Activated T-helper 17 cell treated with anti-CD3 and anti-CD28 coated beads, Interleukin-2, amount 50 U/mL, for 72 hours (primary cell): ENCODE measurements around the gene SIRPD. TPM values are rescaled to one million over a fixed set of nuclear protein-coding genes. Genes with fewer than 3 reads are reported as not detected.

ENCODE experiments used
- ATAC-seq: fragments of 150-1000 bp; cut with Tn5 transposase; replicated peaks from 2 replicates; pipeline ENCODE4 v1.10.0; 2021; ENCODE audit warnings: mild to moderate bottlenecking, moderate library complexity
- H3K27ac Mint-ChIP-seq: one replicate; pipeline ENCODE4 v1.8.0; 2022; ENCODE audit warnings: mixed read lengths
- H3K27me3 Mint-ChIP-seq: one replicate; pipeline ENCODE4 v1.8.0; 2022; ENCODE audit warnings: mixed read lengths
- H3K36me3 Mint-ChIP-seq: one replicate; pipeline ENCODE4 v1.8.0; 2022; ENCODE audit warnings: low read depth, mild to moderate bottlenecking, mixed read lengths
- H3K4me1 Mint-ChIP-seq: one replicate; pipeline ENCODE4 v1.8.0; 2022; ENCODE audit warnings: mixed read lengths
- H3K4me3 Mint-ChIP-seq: one replicate; pipeline ENCODE4 v1.8.0; 2022; ENCODE audit warnings: mild to moderate bottlenecking, mixed read lengths
- H3K9me3 Mint-ChIP-seq: one replicate; pipeline ENCODE4 v1.8.0; 2022; ENCODE audit warnings: mixed read lengths
- total RNA-seq, 2 donors: library from RNA; stranded (reverse); gene quantifications; one replicate each; pipeline ENCODE4 v1.2.3, GENCODE V29; 2022

The SIRPD gene
- total RNA-seq, 2 donors from 2014 or later: not detected

- H3K36me3 Mint-ChIP-seq: no peaks in the 10 kb centered on the region
- no peak overlapping the region for H3K4me3 Mint-ChIP-seq
- no peak for ATAC-seq
- peaks cover 4% of the 10 kb centered on the region for H3K4me1 Mint-ChIP-seq
- H3K27ac Mint-ChIP-seq: no peak overlapping the region
- H3K9me3 Mint-ChIP-seq: peaks cover 6% of the 10 kb centered on the region
- no peaks in the 10 kb centered on the region for H3K27me3 Mint-ChIP-seq
Measured at GRCh38 chr20:1566701-1567100, 9.2 kb upstream of the SIRPD start.

GRCh38 chr20:1565461-1565860, 8.0 kb upstream of the SIRPD start:
- Mint-ChIP-seq H3K9me3 (peaks cover 6% of the 10 kb centered on the region), H3K4me3 (no peak overlapping the region), H3K4me1 (peaks cover 4% of the 10 kb centered on the region), H3K27me3 (no peaks in the 10 kb centered on the region), H3K27ac (no peak overlapping the region), H3K36me3 (no peaks in the 10 kb centered on the region)
- no peak for ATAC-seq

- no peak for ATAC-seq
- Mint-ChIP-seq H3K4me3 (no peak overlapping the region), H3K9me3 (peaks cover 6% of the 10 kb centered on the region), H3K36me3 (no peaks in the 10 kb centered on the region), H3K4me1 (peaks cover 4% of the 10 kb centered on the region), H3K27ac (no peak overlapping the region), H3K27me3 (no peaks in the 10 kb centered on the region)
Measured at GRCh38 chr20:1563598-1563997, 6.1 kb upstream of the SIRPD start.

GRCh38 chr20:1562622-1563021, 5.1 kb upstream of the SIRPD start:
- peaks cover 6% of the 10 kb centered on the region for H3K9me3 Mint-ChIP-seq
- H3K4me1 Mint-ChIP-seq: peaks cover 4% of the 10 kb centered on the region
- H3K27me3 Mint-ChIP-seq: no peaks in the 10 kb centered on the region
- no peak overlapping the region for H3K27ac Mint-ChIP-seq
- H3K4me3 Mint-ChIP-seq: no peak overlapping the region
- H3K36me3 Mint-ChIP-seq: no peaks in the 10 kb centered on the region
- ATAC-seq: no peak

GRCh38 chr20:1561350-1561749, 3.8 kb upstream of the SIRPD start:
- no peaks in the 10 kb centered on the region for H3K36me3 Mint-ChIP-seq
- no peaks in the 10 kb centered on the region for H3K27me3 Mint-ChIP-seq
- H3K9me3 Mint-ChIP-seq: peaks cover 6% of the 10 kb centered on the region
- no peak overlapping the region for H3K27ac Mint-ChIP-seq
- H3K4me1 Mint-ChIP-seq: peaks cover 6% of the 10 kb centered on the region
- H3K4me3 Mint-ChIP-seq: no peak overlapping the region
- no peak for ATAC-seq

GRCh38 chr20:1555952-1556351, 1.6 kb downstream of the SIRPD start:
- Mint-ChIP-seq H3K4me3 (no peak overlapping the region), H3K4me1 (peaks cover 5% of the 10 kb centered on the region), H3K9me3 (no peaks in the 10 kb centered on the region), H3K36me3 (no peaks in the 10 kb centered on the region), H3K27ac (no peak overlapping the region), H3K27me3 (no peaks in the 10 kb centered on the region)
- peak; percentile 59 for ATAC-seq

DNA sequence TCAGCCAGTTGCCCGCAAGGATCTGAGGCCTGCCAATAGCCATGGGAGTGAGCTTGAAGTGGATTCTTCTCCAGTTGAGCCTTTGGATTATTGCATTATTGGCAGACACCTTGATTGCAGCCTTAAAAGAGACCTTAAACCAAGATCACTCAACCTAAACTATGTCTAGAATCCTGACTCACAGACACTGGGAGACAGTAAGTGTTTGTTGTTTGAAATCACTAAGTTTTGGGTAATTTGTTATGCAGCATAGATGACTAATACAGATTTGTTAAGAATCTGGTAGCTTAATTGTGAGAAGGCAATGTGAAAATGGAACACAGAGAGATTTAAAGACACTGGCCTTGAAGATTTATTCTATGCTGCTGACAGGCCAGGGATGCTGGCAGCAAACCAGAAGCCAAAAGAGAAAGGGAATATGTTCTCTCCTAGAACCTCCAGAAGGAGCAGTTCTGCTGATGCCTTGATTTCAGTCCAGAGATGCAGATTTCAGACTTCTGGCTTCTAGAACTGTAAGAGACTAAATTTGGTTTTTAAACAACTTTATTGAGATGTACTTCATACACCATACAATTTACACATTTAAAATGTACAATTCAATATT, 17.6 kb downstream of the SIRPD start:
- Mint-ChIP-seq H3K27ac (no peak overlapping the region), H3K9me3 (peaks cover 4% of the 10 kb centered on the region), H3K4me3 (no peak overlapping the region), H3K36me3 (no peaks in the 10 kb centered on the region), H3K4me1 (peaks cover 6% of the 10 kb centered on the region), H3K27me3 (no peaks in the 10 kb centered on the region)
- ATAC-seq: no peak

GRCh38 chr20:1538655-1539054, 18.9 kb downstream of the SIRPD start:
- H3K36me3 Mint-ChIP-seq: no peaks in the 10 kb centered on the region
- no peak overlapping the region for H3K27ac Mint-ChIP-seq
- no peaks in the 10 kb centered on the region for H3K27me3 Mint-ChIP-seq
- H3K4me1 Mint-ChIP-seq: peaks cover 6% of the 10 kb centered on the region
- no peak overlapping the region for H3K4me3 Mint-ChIP-seq
- H3K9me3 Mint-ChIP-seq: peaks cover 4% of the 10 kb centered on the region
- no peak for ATAC-seq

DNA sequence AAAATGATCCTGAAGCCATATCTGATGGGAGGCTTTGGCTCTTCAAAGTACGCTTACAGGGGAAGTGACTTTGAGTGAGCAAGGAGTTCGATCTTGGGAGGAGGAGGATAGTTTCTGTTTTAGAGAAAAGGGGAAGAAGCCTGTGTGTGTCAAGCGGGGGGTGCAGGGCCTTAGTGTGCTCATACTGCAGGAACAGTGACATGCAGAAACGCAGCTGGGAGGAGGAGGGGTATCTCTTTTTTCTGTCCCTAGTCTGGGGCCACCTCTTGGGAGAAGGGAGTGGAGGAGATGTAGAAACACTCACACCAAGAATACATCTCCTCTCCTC, 19.8 kb downstream of the SIRPD start:
- no peaks in the 10 kb centered on the region for H3K27me3 Mint-ChIP-seq

GRCh38 chr20:1536893-1537730, 20.4 kb downstream of the SIRPD start:
- Mint-ChIP-seq H3K4me1 (peaks cover 6% of the 10 kb centered on the region), H3K36me3 (no peaks in the 10 kb centered on the region), H3K4me3 (no peak overlapping the region), H3K9me3 (peaks cover 4% of the 10 kb centered on the region), H3K27ac (peak overlapping the region; percentile 22), H3K27me3 (no peaks in the 10 kb centered on the region)
- ATAC-seq: no peak

More for the DNA sequence above, 19.8 kb downstream of the SIRPD start:
- peaks cover 6% of the 10 kb centered on the region for H3K4me1 Mint-ChIP-seq
- H3K36me3 Mint-ChIP-seq: no peaks in the 10 kb centered on the region
- no peak for ATAC-seq
- no peak overlapping the region for H3K4me3 Mint-ChIP-seq
- peak overlapping the region; percentile 22 for H3K27ac Mint-ChIP-seq
- H3K9me3 Mint-ChIP-seq: peaks cover 4% of the 10 kb centered on the region

- Mint-ChIP-seq H3K4me1 (peaks cover 6% of the 10 kb centered on the region), H3K9me3 (no peaks in the 10 kb centered on the region), H3K4me3 (no peak overlapping the region), H3K27me3 (no peaks in the 10 kb centered on the region), H3K27ac (no peak overlapping the region), H3K36me3 (no peaks in the 10 kb centered on the region)
- no peak for ATAC-seq
Measured at GRCh38 chr20:1535420-1536175, 21.9 kb downstream of the SIRPD start.

DNA sequence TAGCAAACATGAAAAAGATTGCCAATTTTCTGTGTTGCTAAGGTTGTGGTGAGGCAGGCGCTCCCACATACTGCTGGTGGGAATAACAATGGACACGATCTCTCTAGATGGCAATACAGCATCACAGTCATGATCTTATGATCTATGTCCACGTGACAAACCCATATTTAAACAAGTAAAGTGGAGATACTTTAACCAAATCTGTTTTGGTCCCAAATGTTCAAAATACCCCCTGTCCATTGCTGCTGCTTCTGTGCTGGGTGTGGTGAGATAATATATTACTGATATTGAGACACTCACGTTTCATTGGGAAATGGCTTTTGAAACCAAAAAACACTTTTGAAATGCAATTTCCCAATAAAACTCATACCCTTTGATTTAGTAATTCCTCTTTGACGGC, 23.0 kb downstream of the SIRPD start:
- Mint-ChIP-seq H3K4me3 (no peak overlapping the region), H3K27ac (no peak overlapping the region), H3K9me3 (no peaks in the 10 kb centered on the region), H3K27me3 (no peaks in the 10 kb centered on the region), H3K4me1 (no peaks in the 10 kb centered on the region), H3K36me3 (no peaks in the 10 kb centered on the region)
- no peak for ATAC-seq

- no peaks in the 10 kb centered on the region for H3K4me1 Mint-ChIP-seq
- peak; percentile 55 for ATAC-seq
- no peak overlapping the region for H3K27ac Mint-ChIP-seq
- no peak overlapping the region for H3K4me3 Mint-ChIP-seq
- H3K9me3 Mint-ChIP-seq: no peaks in the 10 kb centered on the region
- H3K27me3 Mint-ChIP-seq: no peaks in the 10 kb centered on the region
- H3K36me3 Mint-ChIP-seq: no peaks in the 10 kb centered on the region
Measured at GRCh38 chr20:1533059-1533458, 24.4 kb downstream of the SIRPD start.

GRCh38 chr20:1528811-1529210, 28.7 kb downstream of the SIRPD start:
- H3K9me3 Mint-ChIP-seq: no peaks in the 10 kb centered on the region
- H3K27me3 Mint-ChIP-seq: no peaks in the 10 kb centered on the region
- H3K27ac Mint-ChIP-seq: no peak overlapping the region
- no peaks in the 10 kb centered on the region for H3K36me3 Mint-ChIP-seq
- no peak overlapping the region for H3K4me3 Mint-ChIP-seq
- H3K4me1 Mint-ChIP-seq: no peaks in the 10 kb centered on the region
- no peak for ATAC-seq

- ATAC-seq: no peak
- H3K4me3 Mint-ChIP-seq: no peak overlapping the region
- no peaks in the 10 kb centered on the region for H3K4me1 Mint-ChIP-seq
- no peaks in the 10 kb centered on the region for H3K36me3 Mint-ChIP-seq
- H3K27me3 Mint-ChIP-seq: no peaks in the 10 kb centered on the region
- H3K9me3 Mint-ChIP-seq: no peaks in the 10 kb centered on the region
- no peak overlapping the region for H3K27ac Mint-ChIP-seq
Measured at GRCh38 chr20:1527923-1528322, 29.6 kb downstream of the SIRPD start.
